GM06990 (cell line): Measurements from ENCODE around the gene NECTIN1.

ENCODE experiments used
- DNase-seq: peaks from one replicate; pipeline ENCODE4 v3.0.0-alpha.2; 2011; ENCODE audit not compliant: insufficient read length; ENCODE audit errors: extremely low read depth
- H3K27me3 ChIP-seq: replicated peaks from 2 replicates; pipeline ENCODE4 v1.6.0; 2011; ENCODE audit warnings: low read length; ENCODE audit not compliant: control insufficient read depth, insufficient read depth
- H3K36me3 ChIP-seq: 2 replicates; pipeline ENCODE4 v1.5.1; 2011; ENCODE audit warnings: low read length; ENCODE audit not compliant: control insufficient read depth, insufficient read depth
- H3K4me3 ChIP-seq: replicated peaks from 2 replicates; pipeline ENCODE4 v1.5.1; 2011; ENCODE audit warnings: low read depth, mild to moderate bottlenecking, control low read depth, low read length
- TF ChIP-seq, protein P1 (sequence below): IDR thresholded peaks from 2 replicates; pipeline ENCODE4 v1.5.1; 2011; ENCODE audit warnings: low read length, control low read depth, mild to moderate bottlenecking, inconsistent platforms; ENCODE audit not compliant: insufficient read depth, poor library complexity, severe bottlenecking

Gene NECTIN1, protein sequence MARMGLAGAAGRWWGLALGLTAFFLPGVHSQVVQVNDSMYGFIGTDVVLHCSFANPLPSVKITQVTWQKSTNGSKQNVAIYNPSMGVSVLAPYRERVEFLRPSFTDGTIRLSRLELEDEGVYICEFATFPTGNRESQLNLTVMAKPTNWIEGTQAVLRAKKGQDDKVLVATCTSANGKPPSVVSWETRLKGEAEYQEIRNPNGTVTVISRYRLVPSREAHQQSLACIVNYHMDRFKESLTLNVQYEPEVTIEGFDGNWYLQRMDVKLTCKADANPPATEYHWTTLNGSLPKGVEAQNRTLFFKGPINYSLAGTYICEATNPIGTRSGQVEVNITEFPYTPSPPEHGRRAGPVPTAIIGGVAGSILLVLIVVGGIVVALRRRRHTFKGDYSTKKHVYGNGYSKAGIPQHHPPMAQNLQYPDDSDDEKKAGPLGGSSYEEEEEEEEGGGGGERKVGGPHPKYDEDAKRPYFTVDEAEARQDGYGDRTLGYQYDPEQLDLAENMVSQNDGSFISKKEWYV

GRCh38 chr11:119728651-119729580 lies at the start of gene NECTIN1:
Gene NECTIN1, minus strand, starts transcription at chr11:119729200. Its CDS starts 647 bp downstream, at chr11:119728553.
- no peaks in the 10 kb centered on the region for H3K36me3 ChIP-seq
- TF ChIP-seq, protein P1, sequence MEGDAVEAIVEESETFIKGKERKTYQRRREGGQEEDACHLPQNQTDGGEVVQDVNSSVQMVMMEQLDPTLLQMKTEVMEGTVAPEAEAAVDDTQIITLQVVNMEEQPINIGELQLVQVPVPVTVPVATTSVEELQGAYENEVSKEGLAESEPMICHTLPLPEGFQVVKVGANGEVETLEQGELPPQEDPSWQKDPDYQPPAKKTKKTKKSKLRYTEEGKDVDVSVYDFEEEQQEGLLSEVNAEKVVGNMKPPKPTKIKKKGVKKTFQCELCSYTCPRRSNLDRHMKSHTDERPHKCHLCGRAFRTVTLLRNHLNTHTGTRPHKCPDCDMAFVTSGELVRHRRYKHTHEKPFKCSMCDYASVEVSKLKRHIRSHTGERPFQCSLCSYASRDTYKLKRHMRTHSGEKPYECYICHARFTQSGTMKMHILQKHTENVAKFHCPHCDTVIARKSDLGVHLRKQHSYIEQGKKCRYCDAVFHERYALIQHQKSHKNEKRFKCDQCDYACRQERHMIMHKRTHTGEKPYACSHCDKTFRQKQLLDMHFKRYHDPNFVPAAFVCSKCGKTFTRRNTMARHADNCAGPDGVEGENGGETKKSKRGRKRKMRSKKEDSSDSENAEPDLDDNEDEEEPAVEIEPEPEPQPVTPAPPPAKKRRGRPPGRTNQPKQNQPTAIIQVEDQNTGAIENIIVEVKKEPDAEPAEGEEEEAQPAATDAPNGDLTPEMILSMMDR = peak; percentile 79
- peak within 1 kb of the TSS; percentile 73 for H3K4me3 ChIP-seq
- no peaks in the 10 kb centered on the region; the same call in 1 of the 2 replicates for H3K27me3 ChIP-seq
- peak; percentile 86 for DNase-seq

DNA sequence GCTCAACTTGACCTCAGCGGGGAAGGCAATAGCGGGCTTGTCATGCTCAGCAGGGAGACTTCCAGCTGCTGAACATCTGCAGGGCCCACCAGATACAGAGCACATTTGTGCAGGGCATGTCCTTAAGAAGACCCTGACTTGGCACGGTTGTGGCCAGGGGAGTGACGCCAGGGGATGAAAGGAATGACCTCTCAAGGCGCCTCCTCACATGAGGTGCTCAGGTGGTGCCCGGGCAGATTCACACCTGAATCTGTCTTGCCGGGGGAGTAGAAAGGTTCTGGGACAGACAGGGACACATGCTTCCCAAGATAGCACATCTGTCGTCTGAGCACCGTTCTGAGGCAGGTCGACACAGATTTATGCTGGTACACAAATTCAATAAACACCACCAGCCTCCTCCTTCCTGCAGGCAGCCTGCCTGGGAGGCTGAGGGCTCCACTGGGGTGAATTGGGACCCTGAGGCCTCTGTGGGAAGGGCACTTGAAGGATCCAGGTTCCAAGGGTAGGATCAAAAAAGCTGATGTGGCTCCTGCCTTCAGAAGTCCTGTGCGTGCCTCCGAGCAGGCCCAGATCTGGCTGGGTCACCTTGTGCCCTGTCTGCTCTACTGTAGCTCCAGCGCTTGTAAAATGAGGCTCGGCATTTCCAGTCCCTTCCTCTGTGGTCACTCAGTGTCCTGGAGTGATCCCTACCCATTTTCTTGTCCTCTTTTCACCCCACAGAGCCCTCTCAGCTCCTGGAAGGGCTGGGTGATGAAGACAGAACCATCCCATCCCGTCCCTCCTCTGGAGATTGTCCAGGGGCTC lies 49.6 kb upstream of the NECTIN1 start:
- TF ChIP-seq, protein P1 = no peak
- no peaks in the 10 kb centered on the region for H3K27me3 ChIP-seq
- no peak overlapping the region for H3K4me3 ChIP-seq
- DNase-seq = no peak
- peaks cover 11% of the 10 kb centered on the region for H3K36me3 ChIP-seq

DNA sequence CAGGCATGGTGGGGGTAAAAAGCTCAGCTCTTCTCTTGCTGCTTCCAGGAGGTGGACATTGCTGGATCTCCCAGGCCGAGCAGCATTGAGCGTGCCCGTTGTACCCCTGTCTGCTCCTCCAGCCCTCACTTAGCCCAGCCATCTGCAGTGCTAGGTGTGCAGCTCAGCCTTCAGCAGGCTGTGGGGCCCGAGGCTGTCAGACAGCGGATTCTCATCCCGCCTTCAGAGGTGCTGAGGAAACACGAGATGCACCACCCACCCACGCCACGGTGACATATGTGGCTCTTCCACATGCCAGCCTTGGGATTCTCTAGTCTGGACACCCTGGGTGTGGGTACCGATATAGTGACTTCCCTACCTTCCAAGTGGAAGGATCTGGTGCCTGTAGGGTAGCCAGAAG lies 48.9 kb upstream of the NECTIN1 start:
- TF ChIP-seq, protein P1 = no peak
- DNase-seq = no peak
- Histone ChIP-seq H3K27me3 (no peaks in the 10 kb centered on the region), H3K4me3 (no peak overlapping the region), H3K36me3 (peaks cover 11% of the 10 kb centered on the region)

- Histone ChIP-seq H3K27me3 (no peaks in the 10 kb centered on the region), H3K36me3 (peaks cover 11% of the 10 kb centered on the region), H3K4me3 (no peak overlapping the region)
- TF ChIP-seq, protein P1 = no peak
- DNase-seq = no peak
Observed at GRCh38 chr11:119776651-119777050, 47.7 kb upstream of the NECTIN1 start.

- TF ChIP-seq, protein P1 = no peak
- no peak for DNase-seq
- no peaks in the 10 kb centered on the region for H3K27me3 ChIP-seq
- H3K36me3 ChIP-seq = peaks cover 11% of the 10 kb centered on the region
- H3K4me3 ChIP-seq = no peak overlapping the region
Observed at GRCh38 chr11:119776031-119776636, 47.1 kb upstream of the NECTIN1 start.
